Measurements from ENCODE around the gene RASL10A.
A peak's percentile ranks its signal among the peaks of the same experiment; 100 is the strongest.

Gene RASL10A

GRCh38 chr22:29311464-29312217, 3.9 kb downstream of the RASL10A start:
- Histone ChIP-seq H3K27me3 (ENCODE audit: control insufficient read depth, insufficient read depth, low read length, poor library complexity, severe bottlenecking) (peaks cover 56% of the 10 kb centered on the region), H3K9me3 (ENCODE audit: control insufficient read depth, low read length) (no peaks in the 10 kb centered on the region), H3K27ac (ENCODE audit: insufficient read depth, low read depth, low read length, poor library complexity, severe bottlenecking) (no peak overlapping the region), H3K4me1 (ENCODE audit: control insufficient read depth, insufficient read depth, low read length) (peaks cover 44% of the 10 kb centered on the region), H3K36me3 (ENCODE audit: control insufficient read depth, insufficient read depth, low read length) (no peaks in the 10 kb centered on the region), H3K4me3 (ENCODE audit: insufficient read depth, low read depth, low read length) (no peak overlapping the region)
- 90 to 91% methylated on average over 50 of the region's 50 CpGs for WGBS, 2 experiments

DNA sequence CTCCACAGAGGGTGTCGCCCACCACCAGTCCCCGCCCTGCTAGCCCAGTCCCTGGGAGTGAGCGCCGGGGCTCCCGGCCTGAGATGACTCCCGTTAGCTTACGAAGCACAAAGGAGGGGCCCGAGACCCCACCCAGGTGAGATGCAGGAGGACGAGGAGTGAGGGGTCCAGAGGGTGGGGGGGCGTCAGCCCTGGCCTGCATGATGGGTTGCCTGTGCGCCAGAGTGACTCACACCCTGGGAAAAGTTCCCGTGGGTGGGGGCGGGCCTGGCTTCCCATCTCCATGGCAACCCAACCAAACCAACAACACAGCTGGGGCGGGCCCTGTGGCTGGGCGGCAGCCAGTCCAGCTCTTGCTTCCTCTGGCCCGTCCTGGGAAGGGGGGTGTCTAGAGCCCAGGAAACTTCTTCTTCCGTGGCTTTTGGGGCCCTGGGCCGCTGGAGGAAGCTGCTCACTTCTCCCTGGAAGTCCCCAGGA, 4.6 kb downstream of the RASL10A start:
- Histone ChIP-seq H3K4me3 (ENCODE audit: insufficient read depth, low read depth, low read length) (no peak overlapping the region), H3K27ac (ENCODE audit: insufficient read depth, low read depth, low read length, poor library complexity, severe bottlenecking) (no peak overlapping the region), H3K36me3 (ENCODE audit: control insufficient read depth, insufficient read depth, low read length) (no peaks in the 10 kb centered on the region), H3K27me3 (ENCODE audit: control insufficient read depth, insufficient read depth, low read length, poor library complexity, severe bottlenecking) (peaks cover 49% of the 10 kb centered on the region), H3K4me1 (ENCODE audit: control insufficient read depth, insufficient read depth, low read length) (peaks cover 44% of the 10 kb centered on the region), H3K9me3 (ENCODE audit: control insufficient read depth, low read length) (no peaks in the 10 kb centered on the region)
- WGBS, 2 experiments = 39 to 40% methylated on average over 18 of the region's 18 CpGs

DNA sequence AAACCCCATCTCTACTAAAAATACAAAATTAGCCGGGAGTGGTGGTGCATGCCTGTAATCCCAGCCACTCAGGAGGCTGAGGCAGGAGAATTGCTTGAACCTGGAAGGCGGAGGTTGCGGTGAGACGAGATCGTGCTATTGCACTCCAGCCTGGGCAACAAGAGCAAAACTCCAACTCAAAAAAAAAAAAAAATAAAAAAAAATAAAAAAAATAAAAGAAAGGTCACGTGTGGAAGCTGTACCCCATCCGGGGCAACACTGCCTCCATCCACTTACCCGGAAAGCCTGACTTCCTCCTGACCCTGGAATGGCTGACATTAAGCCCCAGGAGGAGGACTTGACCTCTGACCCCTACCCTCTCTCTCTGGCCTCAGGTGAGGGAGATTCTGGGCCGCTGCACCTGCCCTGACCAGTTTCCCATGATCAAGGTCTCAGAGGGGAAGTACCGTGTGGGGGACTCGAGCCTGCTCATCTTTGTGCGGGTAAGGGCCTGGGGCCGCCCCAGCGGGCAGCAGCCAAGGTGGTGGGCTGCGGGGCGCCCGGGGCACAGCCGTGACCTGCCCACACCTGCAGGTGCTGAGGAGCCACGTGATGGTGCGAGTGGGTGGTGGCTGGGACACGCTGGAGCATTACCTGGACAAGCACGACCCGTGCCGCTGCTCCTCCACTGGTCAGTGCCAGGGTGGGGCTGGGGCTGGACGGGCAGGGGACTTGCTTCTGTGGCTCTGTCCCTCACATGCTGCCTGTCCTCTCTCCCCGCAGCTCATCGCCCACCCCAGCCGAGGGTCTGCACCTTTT, 5.2 kb downstream of the RASL10A start:
- H3K9me3 ChIP-seq (ENCODE audit: control insufficient read depth, low read length) = no peaks in the 10 kb centered on the region
- WGBS, 2 experiments = 84 to 85% methylated on average over 27 to 28 of the region's 28 CpGs
- no peak overlapping the region for H3K4me3 ChIP-seq (ENCODE audit: insufficient read depth, low read depth, low read length)
- H3K27me3 ChIP-seq (ENCODE audit: control insufficient read depth, insufficient read depth, low read length, poor library complexity, severe bottlenecking) = peaks cover 42% of the 10 kb centered on the region
- H3K36me3 ChIP-seq (ENCODE audit: control insufficient read depth, insufficient read depth, low read length) = no peaks in the 10 kb centered on the region
- no peak overlapping the region for H3K27ac ChIP-seq (ENCODE audit: insufficient read depth, low read depth, low read length, poor library complexity, severe bottlenecking)
- H3K4me1 ChIP-seq (ENCODE audit: control insufficient read depth, insufficient read depth, low read length) = peaks cover 44% of the 10 kb centered on the region

DNA sequence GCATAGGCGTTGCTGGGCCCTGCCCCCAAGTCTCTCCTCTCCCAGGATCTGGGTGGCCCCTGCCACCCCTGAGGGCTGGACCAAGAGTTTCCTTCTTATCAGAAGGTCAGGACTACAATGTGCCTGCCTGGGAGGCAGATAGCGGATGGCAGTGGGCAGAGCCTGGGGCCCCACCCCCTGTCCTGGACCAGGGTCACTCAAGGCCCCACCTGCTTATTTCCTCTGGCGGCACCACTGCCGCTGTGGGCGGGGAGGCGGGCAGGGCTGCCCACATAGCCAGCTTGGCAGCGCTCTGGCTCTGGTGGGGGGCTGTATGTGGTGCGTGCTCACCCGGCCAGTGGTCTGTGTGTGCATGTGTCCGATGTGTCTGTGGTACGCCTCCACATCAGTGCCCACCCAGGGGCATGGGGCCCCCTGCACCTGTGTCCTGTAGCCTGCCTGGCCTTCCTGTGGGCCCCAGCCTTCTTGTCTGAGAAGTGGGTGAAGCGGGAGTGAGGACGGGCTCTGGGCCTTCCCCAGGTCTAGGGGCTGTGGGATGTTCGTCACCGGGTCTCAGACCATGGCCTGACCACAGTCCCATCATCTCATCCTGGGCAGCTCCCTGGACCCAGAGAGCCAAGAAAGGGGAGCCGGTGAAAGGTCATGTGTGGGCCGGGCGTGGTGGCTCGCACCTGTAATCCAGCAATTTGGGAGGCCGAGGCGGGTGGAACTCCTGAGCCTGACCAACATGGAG, 6.0 kb downstream of the RASL10A start:
- Histone ChIP-seq H3K27me3 (ENCODE audit: control insufficient read depth, insufficient read depth, low read length, poor library complexity, severe bottlenecking) (peaks cover 35% of the 10 kb centered on the region), H3K4me3 (ENCODE audit: insufficient read depth, low read depth, low read length) (no peak overlapping the region), H3K4me1 (ENCODE audit: control insufficient read depth, insufficient read depth, low read length) (peaks cover 41% of the 10 kb centered on the region), H3K27ac (ENCODE audit: insufficient read depth, low read depth, low read length, poor library complexity, severe bottlenecking) (no peak overlapping the region), H3K9me3 (ENCODE audit: control insufficient read depth, low read length) (no peaks in the 10 kb centered on the region), H3K36me3 (ENCODE audit: control insufficient read depth, insufficient read depth, low read length) (no peaks in the 10 kb centered on the region)
- 90 to 92% methylated on average over 21 of the region's 21 CpGs for WGBS, 2 experiments

- peaks cover 35% of the 10 kb centered on the region for H3K4me1 ChIP-seq (ENCODE audit: control insufficient read depth, insufficient read depth, low read length)
- peaks cover 28% of the 10 kb centered on the region for H3K27me3 ChIP-seq (ENCODE audit: control insufficient read depth, insufficient read depth, low read length, poor library complexity, severe bottlenecking)
- H3K9me3 ChIP-seq (ENCODE audit: control insufficient read depth, low read length) = no peaks in the 10 kb centered on the region
- no peak overlapping the region for H3K4me3 ChIP-seq (ENCODE audit: insufficient read depth, low read depth, low read length)
- no peak overlapping the region for H3K27ac ChIP-seq (ENCODE audit: insufficient read depth, low read depth, low read length, poor library complexity, severe bottlenecking)
- WGBS, 2 experiments = 85 to 87% methylated on average over 13 of the region's 13 CpGs
- H3K36me3 ChIP-seq (ENCODE audit: control insufficient read depth, insufficient read depth, low read length) = no peaks in the 10 kb centered on the region
These were observed 6.7 kb downstream of the RASL10A start for GRCh38 chr22:29308791-29309262.

DNA sequence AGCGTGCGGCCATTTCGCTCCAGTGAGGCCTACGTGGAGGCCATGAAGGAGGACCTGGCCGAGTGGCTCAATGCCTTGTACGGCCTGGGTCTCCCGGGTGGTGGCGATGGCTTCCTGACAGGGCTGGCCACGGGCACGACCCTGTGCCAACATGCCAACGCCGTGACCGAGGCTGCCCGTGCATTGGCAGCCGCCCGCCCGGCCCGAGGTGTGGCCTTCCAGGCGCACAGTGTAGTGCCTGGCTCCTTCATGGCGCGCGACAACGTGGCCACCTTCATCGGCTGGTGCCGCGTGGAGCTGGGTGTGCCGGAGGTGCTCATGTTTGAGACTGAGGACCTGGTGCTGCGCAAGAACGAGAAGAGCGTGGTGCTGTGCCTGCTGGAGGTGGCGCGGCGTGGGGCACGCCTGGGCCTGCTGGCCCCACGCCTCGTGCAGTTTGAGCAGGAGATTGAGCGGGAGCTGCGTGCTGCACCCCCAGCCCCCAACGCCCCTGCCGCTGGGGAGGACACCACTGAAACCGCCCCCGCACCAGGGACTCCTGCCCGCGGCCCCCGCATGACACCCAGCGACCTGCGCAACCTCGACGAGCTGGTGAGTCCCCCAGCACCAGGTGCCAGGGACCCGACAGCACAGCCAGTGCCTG, 7.2 kb downstream of the RASL10A start:
- H3K36me3 ChIP-seq (ENCODE audit: control insufficient read depth, insufficient read depth, low read length) = no peaks in the 10 kb centered on the region
- no peak overlapping the region for H3K4me3 ChIP-seq (ENCODE audit: insufficient read depth, low read depth, low read length)
- H3K27ac ChIP-seq (ENCODE audit: insufficient read depth, low read depth, low read length, poor library complexity, severe bottlenecking) = no peak overlapping the region
- no peaks in the 10 kb centered on the region for H3K9me3 ChIP-seq (ENCODE audit: control insufficient read depth, low read length)
- 94 to 95% methylated on average over 50 of the region's 50 CpGs for WGBS, 2 experiments
- peaks cover 23% of the 10 kb centered on the region for H3K27me3 ChIP-seq (ENCODE audit: control insufficient read depth, insufficient read depth, low read length, poor library complexity, severe bottlenecking)
- H3K4me1 ChIP-seq (ENCODE audit: control insufficient read depth, insufficient read depth, low read length) = peaks cover 29% of the 10 kb centered on the region

DNA sequence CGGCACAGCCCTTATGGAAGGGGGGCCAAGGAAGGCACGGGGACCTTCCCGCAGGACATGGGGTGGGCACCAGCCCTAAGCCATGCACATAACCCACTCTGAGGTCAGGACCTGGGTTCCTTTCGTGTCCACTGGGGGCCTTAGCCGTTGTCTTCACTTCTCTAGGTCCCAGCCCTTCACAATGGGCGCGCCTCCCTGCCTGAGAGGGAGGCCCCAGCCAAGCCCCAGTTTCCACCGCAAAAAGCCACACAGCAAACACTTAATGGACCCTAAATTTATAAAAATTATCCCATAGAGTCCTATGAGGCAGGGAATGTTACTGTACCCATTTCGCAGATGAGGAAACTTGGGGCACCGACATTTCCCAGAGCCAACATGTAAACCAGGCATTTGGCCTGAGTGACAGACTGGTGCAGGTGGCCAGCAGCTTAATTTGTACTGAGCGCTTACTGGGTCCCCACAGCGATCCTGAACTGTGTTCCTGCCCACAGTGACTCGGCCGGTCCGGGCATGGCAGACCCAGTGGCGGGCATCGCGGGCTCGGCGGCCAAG, 7.8 kb downstream of the RASL10A start:
- WGBS, 2 experiments = 78% methylated on average over 20 of the region's 20 CpGs
- Histone ChIP-seq H3K36me3 (ENCODE audit: control insufficient read depth, insufficient read depth, low read length) (no peaks in the 10 kb centered on the region), H3K4me1 (ENCODE audit: control insufficient read depth, insufficient read depth, low read length) (peaks cover 29% of the 10 kb centered on the region), H3K27me3 (ENCODE audit: control insufficient read depth, insufficient read depth, low read length, poor library complexity, severe bottlenecking) (peaks cover 17% of the 10 kb centered on the region), H3K9me3 (ENCODE audit: control insufficient read depth, low read length) (no peaks in the 10 kb centered on the region), H3K4me3 (ENCODE audit: insufficient read depth, low read depth, low read length) (peak overlapping the region; percentile 57), H3K27ac (ENCODE audit: insufficient read depth, low read depth, low read length, poor library complexity, severe bottlenecking) (no peak overlapping the region)

GRCh38 chr22:29306835-29307595, 8.5 kb downstream of the RASL10A start:
- peak overlapping the region; percentile 57 for H3K4me3 ChIP-seq (ENCODE audit: insufficient read depth, low read depth, low read length)
- H3K4me1 ChIP-seq (ENCODE audit: control insufficient read depth, insufficient read depth, low read length) = peaks cover 29% of the 10 kb centered on the region
- no peaks in the 10 kb centered on the region for H3K36me3 ChIP-seq (ENCODE audit: control insufficient read depth, insufficient read depth, low read length)
- WGBS, 2 experiments = 4% methylated on average over 83 of the region's 83 CpGs
- H3K9me3 ChIP-seq (ENCODE audit: control insufficient read depth, low read length) = no peaks in the 10 kb centered on the region
- peak overlapping the region; percentile 76 for H3K27ac ChIP-seq (ENCODE audit: insufficient read depth, low read depth, low read length, poor library complexity, severe bottlenecking)
- H3K27me3 ChIP-seq (ENCODE audit: control insufficient read depth, insufficient read depth, low read length, poor library complexity, severe bottlenecking) = peaks cover 16% of the 10 kb centered on the region
